ENCODE results near the gene AK8. TPM values are rescaled to one million over a fixed set of nuclear protein-coding genes. Genes with fewer than 3 reads are reported as not detected.

AK8 gene
- total RNA-seq, 2 donors from 2014 or later, result 0.19 TPM; not detected in 1

- DNase-seq (ENCODE audit: low spot score), result no peak
- no peak for TF ChIP-seq CTCF (IDR thresholded peaks at IDR 0.05)
- Histone ChIP-seq H3K27ac (no peak overlapping the region), H3K9me3 (no peaks in the 10 kb centered on the region), H3K4me1 (no peaks in the 10 kb centered on the region), H3K27me3 (no peaks in the 10 kb centered on the region), H3K4me3 (no peak overlapping the region), H3K36me3 (no peaks in the 10 kb centered on the region)
Measured at GRCh38 chr9:132886334-132886725, 8.2 kb upstream of the AK8 start.

DNA sequence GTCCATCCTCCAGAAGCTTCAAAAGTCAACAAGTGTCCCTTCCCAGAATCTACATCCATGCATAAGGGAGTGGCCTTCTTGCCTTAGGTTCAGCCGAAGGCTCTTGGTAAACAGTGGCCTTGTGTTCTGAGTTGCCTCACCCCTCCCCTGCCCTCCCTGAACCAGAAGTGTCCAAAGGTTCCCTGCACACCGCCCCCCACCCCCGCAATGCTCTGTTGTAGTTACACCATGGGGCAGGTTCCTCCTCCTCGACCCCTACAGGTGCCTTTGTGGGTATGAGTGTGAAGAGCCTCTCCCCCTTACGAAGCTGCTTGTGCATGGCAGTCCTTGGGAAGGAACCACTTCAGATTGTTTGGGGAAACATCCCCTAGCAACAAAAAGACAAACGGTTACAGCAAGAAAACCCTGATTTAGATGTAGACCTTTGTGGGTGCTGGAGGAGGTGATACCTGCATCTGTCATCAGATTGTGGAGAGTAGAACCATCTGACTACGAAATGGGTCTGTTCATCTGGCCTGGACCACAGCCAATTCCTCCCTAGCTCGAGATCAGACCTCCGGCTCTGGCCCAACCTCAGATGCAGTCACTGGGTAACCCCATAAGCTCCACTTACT, 7.7 kb upstream of the AK8 start:
- Histone ChIP-seq H3K27me3 (no peaks in the 10 kb centered on the region), H3K9me3 (no peaks in the 10 kb centered on the region), H3K4me1 (no peaks in the 10 kb centered on the region), H3K36me3 (no peaks in the 10 kb centered on the region), H3K27ac (no peak overlapping the region), H3K4me3 (no peak overlapping the region)
- no peak for DNase-seq (ENCODE audit: low spot score)
- no peak for TF ChIP-seq CTCF (IDR thresholded peaks at IDR 0.05)

- Histone ChIP-seq H3K27ac (no peak overlapping the region), H3K27me3 (no peaks in the 10 kb centered on the region), H3K4me1 (peaks cover 0 to 10% of the 10 kb centered on the region in 2 donors), H3K4me3 (no peak overlapping the region), H3K36me3 (no peaks in the 10 kb centered on the region), H3K9me3 (no peaks in the 10 kb centered on the region)
- TF ChIP-seq CTCF (IDR thresholded peaks at IDR 0.05), result no peak
- DNase-seq (ENCODE audit: low spot score), result no peak
Measured at GRCh38 chr9:132883349-132884294, 5.5 kb upstream of the AK8 start.

- no peak for TF ChIP-seq CTCF (IDR thresholded peaks at IDR 0.05)
- Histone ChIP-seq H3K4me3 (no peak overlapping the region), H3K4me1 (peaks cover 0 to 14% of the 10 kb centered on the region in 2 donors), H3K27me3 (no peaks in the 10 kb centered on the region), H3K27ac (no peak overlapping the region), H3K9me3 (no peaks in the 10 kb centered on the region), H3K36me3 (no peaks in the 10 kb centered on the region)
- DNase-seq (ENCODE audit: low spot score), result no peak
Measured at GRCh38 chr9:132882616-132883015, 4.5 kb upstream of the AK8 start.

DNA sequence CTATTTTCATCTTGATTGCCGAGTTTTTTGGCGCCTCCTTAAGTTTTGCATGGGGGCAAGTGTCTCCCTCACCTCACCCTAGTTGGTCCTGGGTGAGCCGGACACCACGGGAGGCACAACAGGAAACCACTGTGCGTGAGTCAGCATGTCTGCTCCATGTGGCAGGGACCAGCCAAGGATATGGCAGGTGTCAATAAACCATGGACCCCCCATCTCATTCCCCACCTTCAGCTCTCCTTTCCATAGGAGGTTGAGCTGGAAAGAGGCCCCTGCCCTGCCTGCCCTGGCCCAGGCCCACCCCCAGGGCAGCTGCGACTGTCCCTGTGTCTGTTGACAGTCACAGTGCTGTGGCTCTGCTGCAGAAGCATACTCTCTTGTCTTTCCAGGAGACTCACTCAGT, 3.7 kb upstream of the AK8 start:
- Histone ChIP-seq H3K27ac (no peak overlapping the region), H3K9me3 (no peaks in the 10 kb centered on the region), H3K4me3 (no peak overlapping the region), H3K4me1 (peaks cover 0 to 18% of the 10 kb centered on the region in 2 donors), H3K36me3 (no peaks in the 10 kb centered on the region), H3K27me3 (no peaks in the 10 kb centered on the region)
- DNase-seq (ENCODE audit: low spot score), result no peak
- no peak for TF ChIP-seq CTCF (IDR thresholded peaks at IDR 0.05)
